HCT116 (cell line): Measurements from ENCODE around the gene TEX48. TPM values are rescaled to one million over a fixed set of nuclear protein-coding genes. Genes with fewer than 3 reads are reported as not detected.
A peak's percentile ranks its signal among the peaks of the same experiment; 100 is the strongest.

Source experiments
- ATAC-seq: fragments of 200-7000 bp; cut with Tn5 transposase; 2 replicates; pipeline ENCODE4 v1.9.1; 2020; ENCODE audit warnings: mild to moderate bottlenecking, moderate library complexity
- Bru-seq: library from RNA; stranded (reverse); fragments of 400-500 nt; gene quantifications from one replicate; lab custom pipeline; 2021; lab: Mats Ljungman, UMichigan
- BruChase-seq, 2 experiments: library from RNA; stranded (reverse); fragments of 400-500 nt; gene quantifications; one replicate each; lab custom pipeline; 2021; lab: Mats Ljungman, UMichigan
- BruUV-seq: library from RNA; stranded (reverse); fragments of 400-500 nt; replicated peaks from 2 replicates; lab custom pipeline; 2021; lab: Mats Ljungman, UMichigan
- CTCF ChIA-PET: fragments of 300-600 bp; sonication (Branson Sonifier 250); formaldehyde crosslinking; loops from one replicate; lab custom pipeline; 2021; ENCODE audit warnings: antibody characterized with exemption; lab: Charles Lee
- POLR2A ChIA-PET: fragments of 300-600, 350-600 bp; sonication (Branson Sonifier 250); formaldehyde crosslinking; loops from one replicate; lab custom pipeline; 2021; ENCODE audit warnings: antibody characterized with exemption; lab: Charles Lee
- RAD21 ChIA-PET, 2 experiments: fragments of 300-600 bp; sonication (Branson Sonifier 250); formaldehyde crosslinking; loops; one replicate each; lab custom pipeline; 2023; ENCODE audit warnings: low total read pairs in 2 of 2; ENCODE audit not compliant: uncharacterized antibody in 2 of 2, unreplicated experiment in 2 of 2, low non-redundant PET in 1 of 2; lab: Charles Lee
- DNase-seq: peaks from one replicate; pipeline ENCODE4 v3.0.0-alpha.2; 2010; ENCODE audit warnings: low read depth, low spot score
- H2AFZ ChIP-seq: fragments of 200-600 bp; shearing (Covaris generic), sonication (generic); 2 replicates; pipeline ENCODE4 v1.6.1; 2017; ENCODE audit warnings: low read depth, mixed run types, mixed read lengths, antibody characterized with exemption, low read length; ENCODE audit not compliant: poor library complexity, severe bottlenecking
- H3K27ac ChIP-seq: 2 replicates; pipeline ENCODE4 v1.5.1; 2012; ENCODE audit warnings: low read depth, low read length
- H3K27me3 ChIP-seq: fragments of 200-600 bp; sonication (generic); 2 replicates; pipeline ENCODE4 v1.6.1; 2016; ENCODE audit warnings: mixed run types, low read length, mixed read lengths; ENCODE audit not compliant: insufficient read depth
- H3K36me3 ChIP-seq, 2 experiments: fragments of 200-500 bp in 1 of 2; fragments of 200-600 bp in 1 of 2; sonication (Bioruptor generic) in 1 of 2; sonication (generic) in 1 of 2; 2 replicates each; pipeline versions ENCODE4 v1.5.1 to v1.6.1; 2014 to 2016; ENCODE audit warnings: low read length in 2 of 2, inconsistent platforms in 1 of 2, mixed read lengths in 1 of 2, mixed run types in 1 of 2; ENCODE audit not compliant: insufficient read depth in 2 of 2, control insufficient read depth in 1 of 2
- H3K4me1 ChIP-seq, 2 experiments: fragments of 200-600 bp in 1 of 2; sonication (generic) in 1 of 2; 2 replicates each; pipeline versions ENCODE4 v1.5.1 to v1.6.1; 2012 to 2017; ENCODE audit warnings: low read length in 2 of 2, inconsistent platforms in 1 of 2, mild to moderate bottlenecking in 1 of 2, mixed read lengths in 1 of 2, mixed run types in 1 of 2, moderate library complexity in 1 of 2; ENCODE audit not compliant: insufficient read depth in 2 of 2, control insufficient read depth in 1 of 2
- H3K4me2 ChIP-seq: fragments of 200-600 bp; sonication (generic); 2 replicates; pipeline ENCODE4 v1.6.1; 2017; ENCODE audit warnings: mixed run types, low read length, mixed read lengths
- H3K4me3 ChIP-seq, 2 experiments: fragments of 200-600 bp in 1 of 2; sonication (generic) in 1 of 2; replicated peaks in 1 of 2; 2 replicates each; pipeline ENCODE4 v1.5.1; 2011 to 2016; ENCODE audit warnings: low read length in 2 of 2, control low read depth in 1 of 2, low read depth in 1 of 2, mild to moderate bottlenecking in 1 of 2, mixed read lengths in 1 of 2, mixed run types in 1 of 2
- H3K79me2 ChIP-seq: fragments of 200-600 bp; sonication (generic); 2 replicates; pipeline ENCODE4 v1.6.1; 2017; ENCODE audit warnings: mild to moderate bottlenecking, mixed run types, low read length, moderate library complexity, mixed read lengths; ENCODE audit not compliant: insufficient read depth
- H3K9ac ChIP-seq: fragments of 200-600 bp; sonication (generic); 2 replicates; pipeline ENCODE4 v1.6.1; 2016; ENCODE audit warnings: low read length, mixed read lengths
- H3K9me2 ChIP-seq: fragments of 200-600 bp; sonication (generic), shearing (Covaris generic); 2 replicates; pipeline ENCODE4 v1.6.1; 2017; ENCODE audit warnings: mixed run types, mild to moderate bottlenecking, moderate library complexity; ENCODE audit not compliant: insufficient read depth
- H3K9me3 ChIP-seq, 2 experiments: fragments of 200-500 bp in 1 of 2; fragments of 200-600 bp in 1 of 2; sonication (Bioruptor generic) in 1 of 2; sonication (generic) in 1 of 2; 2 replicates each; pipeline ENCODE4 v1.6.1; 2014 to 2017; ENCODE audit warnings: low read length in 2 of 2, mixed read lengths in 2 of 2, inconsistent platforms in 1 of 2, low read depth in 1 of 2, mild to moderate bottlenecking in 1 of 2, mixed run types in 1 of 2, moderate library complexity in 1 of 2; ENCODE audit not compliant: control insufficient read depth in 1 of 2, insufficient read depth in 1 of 2
- H4K20me1 ChIP-seq: fragments of 200-600 bp; sonication (generic), shearing (Covaris generic); 2 replicates; pipeline ENCODE4 v1.6.1; 2017; ENCODE audit warnings: mixed run types, mild to moderate bottlenecking, moderate library complexity; ENCODE audit not compliant: insufficient read depth
- CEBPB ChIP-seq: IDR thresholded peaks from 2 replicates; pipeline ENCODE4 v1.6.1; 2012; ENCODE audit warnings: low read depth
- EGR1 ChIP-seq: IDR thresholded peaks from 2 replicates; pipeline ENCODE4 v1.6.1; 2012; ENCODE audit warnings: low read depth
- EZH2 ChIP-seq: fragments of 200-600 bp; sonication (generic); IDR thresholded peaks from 2 replicates; pipeline ENCODE4 v1.6.1; 2017; ENCODE audit warnings: antibody characterized with exemption, mixed run types
- EZH2phosphoT487 ChIP-seq: fragments of 200-600 bp; IDR thresholded peaks from 2 replicates; pipeline ENCODE4 v1.6.1; 2018; ENCODE audit warnings: antibody characterized with exemption, borderline replicate concordance
- JUND ChIP-seq: IDR thresholded peaks from 2 replicates; pipeline ENCODE4 v1.6.1; 2012
- POLR2A ChIP-seq: IDR thresholded peaks from 2 replicates; pipeline ENCODE4 v1.7.0; 2011; ENCODE audit warnings: borderline replicate concordance; ENCODE audit not compliant: insufficient read depth, insufficient read length; ENCODE audit errors: extremely low read depth
- POLR2AphosphoS5 ChIP-seq: IDR thresholded peaks from 2 replicates; pipeline ENCODE4 v1.6.1; 2011; ENCODE audit warnings: mild to moderate bottlenecking, low read depth, low read length, moderate library complexity
- RAD21 ChIP-seq: IDR thresholded peaks from 2 replicates; pipeline ENCODE4 v1.6.1; 2012; ENCODE audit warnings: low read depth, mild to moderate bottlenecking
- SP1 ChIP-seq: IDR thresholded peaks from 2 replicates; pipeline ENCODE4 v1.6.1; 2012; ENCODE audit warnings: low read depth
- SRF ChIP-seq: IDR thresholded peaks from 2 replicates; pipeline ENCODE4 v1.6.1; 2012; ENCODE audit warnings: low read depth
- YY1 ChIP-seq: IDR thresholded peaks from 2 replicates; pipeline ENCODE4 v1.6.1; 2011; ENCODE audit warnings: low read length, low read depth, moderate library complexity, mild to moderate bottlenecking; ENCODE audit not compliant: insufficient replicate concordance; ENCODE audit errors: extremely low read depth
- ZNF274 ChIP-seq: fragments of 200-500 bp; sonication (Bioruptor generic); IDR thresholded peaks from 2 replicates; pipeline ENCODE4 v1.6.1; 2014; ENCODE audit warnings: mild to moderate bottlenecking, low read depth, low read length, inconsistent platforms
- intact Hi-C: fragments of 100-400 bp; cut with micrococcal nuclease; formaldehyde crosslinking; loops from 2 replicates; pipeline ENCODE4 v1.10.0; 2022
- long read RNA-seq: library from polyadenylated mRNA; unstranded; transcript quantifications from one replicate; pipeline ENCODE4 v2.0.0, GENCODE V29; 2021; ENCODE audit not compliant: unreplicated experiment
- polyA plus RNA-seq: library from polyadenylated mRNA; unstranded; fragments of >200 nt; gene quantifications from 2 replicates; pipeline ENCODE4 v1.2.1, GENCODE V29; 2012; ENCODE audit warnings: missing spikeins
- total RNA-seq: library from RNA; stranded (reverse); gene quantifications from one replicate; pipeline ENCODE4 v1.2.1, GENCODE V29; 2021; ENCODE audit not compliant: unreplicated experiment
- TF ChIP-seq, protein P1 (sequence below), 3 experiments: fragments of 200-600 bp in 1 of 3; sonication (generic) in 1 of 3; IDR thresholded peaks in 2 of 3; conservative IDR thresholded peaks in 1 of 3; 2 replicates each; pipeline ENCODE4 v1.5.1; 2012 to 2017; ENCODE audit warnings: low read depth in 2 of 3, low read length in 2 of 3, antibody characterized with exemption in 1 of 3, borderline replicate concordance in 1 of 3, control low read depth in 1 of 3, mild to moderate bottlenecking in 1 of 3, mixed read lengths in 1 of 3, mixed run types in 1 of 3, moderate library complexity in 1 of 3; ENCODE audit not compliant: insufficient read depth in 1 of 3
- TF ChIP-seq, protein P2 (sequence below): IDR thresholded peaks from 2 replicates; pipeline ENCODE4 v1.6.1; 2011; ENCODE audit warnings: mild to moderate bottlenecking, low read length, moderate library complexity; ENCODE audit not compliant: insufficient replicate concordance; ENCODE audit errors: extremely low read depth
- TF ChIP-seq, protein P3 (sequence below): IDR thresholded peaks from 2 replicates; pipeline ENCODE4 v1.6.1; 2012; ENCODE audit warnings: low read depth
- TF ChIP-seq, protein P4 (sequence below): IDR thresholded peaks from 2 replicates; pipeline ENCODE4 v1.6.1; 2012

Gene TEX48, protein sequence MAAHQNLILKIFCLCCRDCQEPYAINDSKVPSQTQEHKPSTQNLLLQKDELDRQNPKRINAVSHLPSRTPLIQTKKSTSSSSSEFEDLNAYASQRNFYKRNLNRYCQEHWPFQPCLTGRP
- total RNA-seq = not detected
- polyA plus RNA-seq = not detected in 2 replicates
- Bru-seq, nascent RNA = percentile 13 among the genes with signal in this experiment
- BruChase-seq, experiment 1, labeled RNA remaining after a 6-hour chase = percentile 11 among the genes with signal in this experiment
- BruChase-seq, experiment 2, labeled RNA remaining after a 2-hour chase = percentile 8 among the genes with signal in this experiment
- long read RNA-seq = 0 reads

DNA sequence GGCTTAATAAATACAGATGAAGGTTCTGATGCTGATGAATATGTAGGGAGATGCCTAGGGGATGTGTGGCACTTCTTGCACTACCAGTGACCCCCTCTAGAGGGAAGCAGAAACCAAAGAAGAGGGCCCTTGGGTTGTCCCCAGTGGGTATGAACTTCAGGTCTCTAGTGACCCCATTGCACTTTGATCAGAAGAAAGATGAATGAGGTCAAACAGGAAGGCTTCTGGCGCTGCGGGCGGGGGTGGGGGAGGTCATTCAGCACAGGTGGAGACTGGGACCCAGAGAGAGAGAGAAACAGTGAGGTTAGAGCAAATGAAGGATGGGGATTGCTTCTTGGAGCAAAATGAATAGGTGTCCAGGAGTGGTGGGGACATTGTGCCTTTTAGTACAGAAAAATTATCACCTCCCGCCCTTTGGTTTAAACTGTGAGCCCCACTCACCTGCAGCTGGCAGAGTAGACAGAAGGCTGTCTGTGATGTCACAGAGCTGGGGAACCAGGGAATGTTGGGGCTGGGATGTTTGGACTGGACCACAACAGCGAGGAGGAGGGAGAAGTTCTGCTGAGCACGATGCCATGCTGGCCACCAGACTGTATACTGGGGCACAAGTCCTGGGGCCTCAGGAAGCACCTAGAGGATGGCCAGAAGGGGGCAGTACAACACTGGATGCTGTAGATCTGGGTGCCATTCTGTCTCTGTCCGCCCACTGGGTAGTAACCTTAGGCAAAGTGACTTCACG is at the start of gene TEX48:
Gene TEX48, minus strand, starts transcription at position 599 of the 739 bp plus-strand sequence. CDS start 10,469 bp downstream, outside the sequence.
- DNase-seq = peak; percentile 78
- Histone ChIP-seq H3K79me2 (no peaks in the 10 kb centered on the region), H4K20me1 (no peaks in the 10 kb centered on the region), H3K9me3 (no peaks in the 10 kb centered on the region), H3K9ac (no peak within 1 kb of the TSS), H3K36me3 (no peaks in the 10 kb centered on the region), H3K4me1 (peaks cover 13 to 22% of the 10 kb centered on the region in 2 experiments; a peak in 3 of 4 replicates), H2AFZ (peak within 1 kb of the TSS; percentile 95), H3K4me2 (peak within 1 kb of the TSS; percentile 57; the same call in 1 of the 2 replicates), H3K27me3 (no peaks in the 10 kb centered on the region), H3K4me3 (no peak within 1 kb of the TSS), H3K9me2 (no peaks in the 10 kb centered on the region), H3K27ac (no peak within 1 kb of the TSS)
- intact Hi-C loops = loop anchor here (1.0 to 5.0 kb wide), 5 partner anchors 57 to 841 kb away; no protein-coding TSS in a partner anchor
- ATAC-seq = peak; percentile 93
- ChIA-PET POLR2A (no interaction called here), CTCF (interaction anchor here (0.7 to 7.8 kb wide), 16 partner anchors 9 to 938 kb away, joined by 3 to 132 read pairs (median 6); partner anchors contain the start of gene TNC), RAD21 (interaction anchor here (0.7 to 1.8 kb wide), 3 partner anchors 9 to 229 kb away, joined by 3 to 6 read pairs (median 5); no protein-coding TSS in a partner anchor)
- BruUV-seq = no TSS peak
- TF ChIP-seq CEBPB = no peak
- TF ChIP-seq YY1 = peak; percentile 29
- no peak for TF ChIP-seq POLR2AphosphoS5
- TF ChIP-seq SP1 = no peak
- TF ChIP-seq RAD21 = peak; percentile 91
- no peak for TF ChIP-seq EZH2phosphoT487
- TF ChIP-seq, protein P1, sequence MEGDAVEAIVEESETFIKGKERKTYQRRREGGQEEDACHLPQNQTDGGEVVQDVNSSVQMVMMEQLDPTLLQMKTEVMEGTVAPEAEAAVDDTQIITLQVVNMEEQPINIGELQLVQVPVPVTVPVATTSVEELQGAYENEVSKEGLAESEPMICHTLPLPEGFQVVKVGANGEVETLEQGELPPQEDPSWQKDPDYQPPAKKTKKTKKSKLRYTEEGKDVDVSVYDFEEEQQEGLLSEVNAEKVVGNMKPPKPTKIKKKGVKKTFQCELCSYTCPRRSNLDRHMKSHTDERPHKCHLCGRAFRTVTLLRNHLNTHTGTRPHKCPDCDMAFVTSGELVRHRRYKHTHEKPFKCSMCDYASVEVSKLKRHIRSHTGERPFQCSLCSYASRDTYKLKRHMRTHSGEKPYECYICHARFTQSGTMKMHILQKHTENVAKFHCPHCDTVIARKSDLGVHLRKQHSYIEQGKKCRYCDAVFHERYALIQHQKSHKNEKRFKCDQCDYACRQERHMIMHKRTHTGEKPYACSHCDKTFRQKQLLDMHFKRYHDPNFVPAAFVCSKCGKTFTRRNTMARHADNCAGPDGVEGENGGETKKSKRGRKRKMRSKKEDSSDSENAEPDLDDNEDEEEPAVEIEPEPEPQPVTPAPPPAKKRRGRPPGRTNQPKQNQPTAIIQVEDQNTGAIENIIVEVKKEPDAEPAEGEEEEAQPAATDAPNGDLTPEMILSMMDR (IDR thresholded peaks at IDR 0.05 in 2 of 3, conservative IDR thresholded peaks at IDR 0.05 in 1 of 3; ENCODE audit: borderline replicate concordance in 1 of 3, insufficient read depth in 1 of 3, low read depth in 2 of 3, low read length in 2 of 3) = peak; percentile 79 to 90 (median 83)
- no peak for TF ChIP-seq EZH2
- no peak for TF ChIP-seq ZNF274
- TF ChIP-seq, protein P2, sequence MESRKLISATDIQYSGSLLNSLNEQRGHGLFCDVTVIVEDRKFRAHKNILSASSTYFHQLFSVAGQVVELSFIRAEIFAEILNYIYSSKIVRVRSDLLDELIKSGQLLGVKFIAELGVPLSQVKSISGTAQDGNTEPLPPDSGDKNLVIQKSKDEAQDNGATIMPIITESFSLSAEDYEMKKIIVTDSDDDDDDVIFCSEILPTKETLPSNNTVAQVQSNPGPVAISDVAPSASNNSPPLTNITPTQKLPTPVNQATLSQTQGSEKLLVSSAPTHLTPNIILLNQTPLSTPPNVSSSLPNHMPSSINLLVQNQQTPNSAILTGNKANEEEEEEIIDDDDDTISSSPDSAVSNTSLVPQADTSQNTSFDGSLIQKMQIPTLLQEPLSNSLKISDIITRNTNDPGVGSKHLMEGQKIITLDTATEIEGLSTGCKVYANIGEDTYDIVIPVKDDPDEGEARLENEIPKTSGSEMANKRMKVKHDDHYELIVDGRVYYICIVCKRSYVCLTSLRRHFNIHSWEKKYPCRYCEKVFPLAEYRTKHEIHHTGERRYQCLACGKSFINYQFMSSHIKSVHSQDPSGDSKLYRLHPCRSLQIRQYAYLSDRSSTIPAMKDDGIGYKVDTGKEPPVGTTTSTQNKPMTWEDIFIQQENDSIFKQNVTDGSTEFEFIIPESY = no peak
- TF ChIP-seq POLR2A = no peak
- TF ChIP-seq, protein P3, sequence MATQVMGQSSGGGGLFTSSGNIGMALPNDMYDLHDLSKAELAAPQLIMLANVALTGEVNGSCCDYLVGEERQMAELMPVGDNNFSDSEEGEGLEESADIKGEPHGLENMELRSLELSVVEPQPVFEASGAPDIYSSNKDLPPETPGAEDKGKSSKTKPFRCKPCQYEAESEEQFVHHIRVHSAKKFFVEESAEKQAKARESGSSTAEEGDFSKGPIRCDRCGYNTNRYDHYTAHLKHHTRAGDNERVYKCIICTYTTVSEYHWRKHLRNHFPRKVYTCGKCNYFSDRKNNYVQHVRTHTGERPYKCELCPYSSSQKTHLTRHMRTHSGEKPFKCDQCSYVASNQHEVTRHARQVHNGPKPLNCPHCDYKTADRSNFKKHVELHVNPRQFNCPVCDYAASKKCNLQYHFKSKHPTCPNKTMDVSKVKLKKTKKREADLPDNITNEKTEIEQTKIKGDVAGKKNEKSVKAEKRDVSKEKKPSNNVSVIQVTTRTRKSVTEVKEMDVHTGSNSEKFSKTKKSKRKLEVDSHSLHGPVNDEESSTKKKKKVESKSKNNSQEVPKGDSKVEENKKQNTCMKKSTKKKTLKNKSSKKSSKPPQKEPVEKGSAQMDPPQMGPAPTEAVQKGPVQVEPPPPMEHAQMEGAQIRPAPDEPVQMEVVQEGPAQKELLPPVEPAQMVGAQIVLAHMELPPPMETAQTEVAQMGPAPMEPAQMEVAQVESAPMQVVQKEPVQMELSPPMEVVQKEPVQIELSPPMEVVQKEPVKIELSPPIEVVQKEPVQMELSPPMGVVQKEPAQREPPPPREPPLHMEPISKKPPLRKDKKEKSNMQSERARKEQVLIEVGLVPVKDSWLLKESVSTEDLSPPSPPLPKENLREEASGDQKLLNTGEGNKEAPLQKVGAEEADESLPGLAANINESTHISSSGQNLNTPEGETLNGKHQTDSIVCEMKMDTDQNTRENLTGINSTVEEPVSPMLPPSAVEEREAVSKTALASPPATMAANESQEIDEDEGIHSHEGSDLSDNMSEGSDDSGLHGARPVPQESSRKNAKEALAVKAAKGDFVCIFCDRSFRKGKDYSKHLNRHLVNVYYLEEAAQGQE = no peak
- TF ChIP-seq, protein P4, sequence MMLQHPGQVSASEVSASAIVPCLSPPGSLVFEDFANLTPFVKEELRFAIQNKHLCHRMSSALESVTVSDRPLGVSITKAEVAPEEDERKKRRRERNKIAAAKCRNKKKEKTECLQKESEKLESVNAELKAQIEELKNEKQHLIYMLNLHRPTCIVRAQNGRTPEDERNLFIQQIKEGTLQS = no peak
- no peak for TF ChIP-seq EGR1
- TF ChIP-seq SRF = no peak
- TF ChIP-seq JUND = no peak
